Heart right ventricle (tissue), 16 donors: ENCODE results near the gene ZNF219. TPM values are rescaled to one million over a fixed set of nuclear protein-coding genes. Genes with fewer than 3 reads are reported as not detected.

Experiments
- ATAC-seq, 8 donors: fragments of 200-7000 bp; cut with Tn5 transposase; one replicate each; pipeline ENCODE4 v1.9.1; 2020; ENCODE audit warnings: mild to moderate bottlenecking in 8 of 8, moderate library complexity in 8 of 8, moderate number of reproducible peaks in 1 of 8
- DNase-seq, 2 donors: peaks; one replicate each; pipeline ENCODE4 v3.0.0-alpha.2; 2020
- H3K27ac ChIP-seq, 10 donors: fragments of 200-600 bp; sonication (generic) in 2 of 10; one replicate each; pipeline versions ENCODE4 v1.5.0 to v1.8.0; 2020 to 2022; ENCODE audit warnings: mild to moderate bottlenecking in 3 of 10
- H3K27me3 ChIP-seq, 7 donors: fragments of 200-600 bp; one replicate each; pipeline ENCODE4 v1.8.0; 2021 to 2022; ENCODE audit warnings: mild to moderate bottlenecking in 2 of 7
- H3K36me3 ChIP-seq, 9 donors: fragments of 200-600 bp; sonication (generic) in 1 of 9; one replicate each; pipeline versions ENCODE4 v1.5.0 to v1.8.0; 2020 to 2022; ENCODE audit warnings: mild to moderate bottlenecking in 2 of 9
- H3K4me1 ChIP-seq, 9 donors: fragments of 200-600 bp; sonication (generic) in 1 of 9; one replicate each; pipeline versions ENCODE4 v1.5.0 to v1.8.0; 2020 to 2022; ENCODE audit warnings: mild to moderate bottlenecking in 4 of 9
- H3K4me3 ChIP-seq, 10 donors: fragments of 200-600 bp; sonication (generic) in 2 of 10; one replicate each; pipeline versions ENCODE4 v1.5.0 to v1.8.0; 2020 to 2022; ENCODE audit warnings: mild to moderate bottlenecking in 7 of 10, moderate library complexity in 2 of 10
- H3K9me3 ChIP-seq, 11 donors: fragments of 200-600 bp in 10 of 11; sonication (generic) in 2 of 11; one replicate each; pipeline versions ENCODE4 v1.5.0 to v1.8.0; 2013 to 2022; ENCODE audit warnings: mild to moderate bottlenecking in 2 of 11, control low read depth in 1 of 11, moderate library complexity in 1 of 11
- WGBS, 2 donors: extraction: QIAGEN DNeasy Blood & Tissue Kit; methylation state at CpG; one replicate each; pipeline ENCODE4 v1.1.7; 2013; ENCODE audit warnings: inconsistent platforms in 1 of 2; 5-methylcytosine and 5-hydroxymethylcytosine counted together
- intact Hi-C, 10 donors: fragments of 100-400 bp; cut with DNase I; formaldehyde crosslinking; loops; one replicate each; pipeline versions ENCODE4 v1.11.1 to v1.14.2; 2022
- polyA plus RNA-seq, 2 donors: library from polyadenylated mRNA; stranded (reverse); fragments of 200-250 nt; gene quantifications; one replicate each; pipeline ENCODE4 v1.2.3, GENCODE V29; 2013
- total RNA-seq, 10 donors: library from RNA; stranded (reverse); fragmentation: NEBNext Ultra II Directional in 3 of 10; extraction: Animal tissue kit (Norgen Biotek cat#: 25700) in 3 of 10; gene quantifications; one replicate each; pipeline versions ENCODE4 v1.2.1 to v1.2.4, GENCODE V29; 2021 to 2023
- TF ChIP-seq, protein P1 (sequence below), 9 donors: fragments of 200-600 bp; sonication (generic) in 2 of 9; IDR thresholded peaks; one replicate each; pipeline versions ENCODE4 v1.5.0 to v1.8.0; 2021 to 2022; ENCODE audit warnings: antibody characterized with exemption in 9 of 9, mild to moderate bottlenecking in 5 of 9, moderate library complexity in 1 of 9
- donor health status: Arrhythmogenic right ventricular cardiomyopathy.
- donor health status: ischemic (EF 13 %, LVEDD 7.1; RV severe dilation, severe dysfunction).
- donor health status: healthy with polysubstance abuse.
- donor health status: DM: no; HTN: yes; CAD: no.
- donor health status: DM: no; HTN: no; CAD: no.
- donor health status: ischemic (EF 25% LVEDD 6.9; RV normal size, moderate dysfunction).
- donor health status: ischemic (EF 25% LVEDD 5.7; RV mildly dilated, moderate dysfunction).
- donor health status: healthy.
- donor health status: DM: yes; HTN: yes; CAD: no.
- donor health status: Ischemic cardiomyopathy.
- donor health status: ischemic (EF 35%, LVEDD 5.7; RV mildly dilated, moderate dysfunction).
- donor health status: nonischemic (EF 11% LVEDD 7.7; RV severe dilation, severe dysfunction).
- donor health status: DM: yes; HTN: yes; CAD: no.
- donor health status: PGD.
- donor health status: ischemic (EF 29% LVEDD 5.4; RV normal size, mild dysfunction).
- donor health status: nonischemic (EF 23%, LVEDD 6.1; RV moderate dilation, normal function).

Gene ZNF219
- total and polyA plus RNA-seq, 12 donors: 22.1 to 58.4 (median 34.6) TPM

DNA sequence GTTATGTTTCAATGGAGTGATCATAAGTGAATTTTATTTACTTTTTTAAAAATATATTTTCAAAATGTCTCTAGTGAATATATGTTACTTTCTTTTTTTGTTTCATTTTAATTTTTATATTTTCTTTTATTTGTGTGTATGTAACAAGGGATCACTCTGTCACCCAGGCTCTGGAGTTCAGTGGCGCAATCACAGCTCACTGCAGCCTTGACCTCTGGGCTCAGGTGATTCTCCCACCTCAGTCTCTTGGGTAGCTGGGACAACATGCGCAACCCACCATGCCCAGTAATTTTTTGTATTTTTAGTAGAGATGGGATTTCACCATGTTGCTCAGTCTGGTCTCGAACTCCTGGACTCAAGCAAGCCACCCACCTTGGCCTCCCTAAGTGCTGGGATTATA lies 20.5 kb upstream of the ZNF219 start:
- ATAC-seq (no peak), DNase-seq (no peak)
- no peaks in the 10 kb centered on the region for H3K4me1 ChIP-seq
- H3K4me3 ChIP-seq: no peak overlapping the region
- TF ChIP-seq, protein P1, sequence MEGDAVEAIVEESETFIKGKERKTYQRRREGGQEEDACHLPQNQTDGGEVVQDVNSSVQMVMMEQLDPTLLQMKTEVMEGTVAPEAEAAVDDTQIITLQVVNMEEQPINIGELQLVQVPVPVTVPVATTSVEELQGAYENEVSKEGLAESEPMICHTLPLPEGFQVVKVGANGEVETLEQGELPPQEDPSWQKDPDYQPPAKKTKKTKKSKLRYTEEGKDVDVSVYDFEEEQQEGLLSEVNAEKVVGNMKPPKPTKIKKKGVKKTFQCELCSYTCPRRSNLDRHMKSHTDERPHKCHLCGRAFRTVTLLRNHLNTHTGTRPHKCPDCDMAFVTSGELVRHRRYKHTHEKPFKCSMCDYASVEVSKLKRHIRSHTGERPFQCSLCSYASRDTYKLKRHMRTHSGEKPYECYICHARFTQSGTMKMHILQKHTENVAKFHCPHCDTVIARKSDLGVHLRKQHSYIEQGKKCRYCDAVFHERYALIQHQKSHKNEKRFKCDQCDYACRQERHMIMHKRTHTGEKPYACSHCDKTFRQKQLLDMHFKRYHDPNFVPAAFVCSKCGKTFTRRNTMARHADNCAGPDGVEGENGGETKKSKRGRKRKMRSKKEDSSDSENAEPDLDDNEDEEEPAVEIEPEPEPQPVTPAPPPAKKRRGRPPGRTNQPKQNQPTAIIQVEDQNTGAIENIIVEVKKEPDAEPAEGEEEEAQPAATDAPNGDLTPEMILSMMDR (IDR thresholded peaks at IDR 0.05): no peak
- peaks cover 0 to 13% (median 6%) of the 10 kb centered on the region in 7 donors for H3K27me3 ChIP-seq
- H3K9me3 ChIP-seq: no peaks in the 10 kb centered on the region
- intact Hi-C loops: loop anchor here in 1 of 10 donors (10.0 kb wide), 1 partner anchor 264 kb away; no protein-coding TSS in a partner anchor
- H3K27ac ChIP-seq: no peak overlapping the region
- no peaks in the 10 kb centered on the region for H3K36me3 ChIP-seq
- 93 to 95% methylated on average over 3 of the region's 3 CpGs for WGBS, 2 donors

DNA sequence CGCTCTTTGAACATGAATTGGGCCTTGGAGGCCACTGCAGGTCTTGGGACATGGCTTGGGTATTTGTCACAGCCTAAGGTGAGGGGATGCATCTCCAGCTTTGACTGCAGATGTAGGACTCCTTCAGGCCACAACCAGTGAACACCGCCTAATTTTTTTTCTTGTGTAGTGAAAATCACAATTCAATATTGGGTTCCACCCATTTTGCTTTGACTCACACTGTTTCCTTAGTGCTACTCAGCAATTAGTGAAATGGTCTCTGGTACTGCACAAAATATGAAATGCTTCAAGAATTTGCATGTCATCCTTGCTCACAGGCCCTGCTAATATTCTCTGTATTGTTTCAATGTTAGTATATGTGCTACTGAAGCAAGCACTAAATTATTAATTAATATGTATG lies 14.9 kb upstream of the ZNF219 start:
- H3K27me3 ChIP-seq: peaks cover 0 to 2% (median 0%) of the 10 kb centered on the region in 7 donors
- ATAC-seq (no peak), DNase-seq (no peak)
- no peaks in the 10 kb centered on the region for H3K9me3 ChIP-seq
- H3K4me3 ChIP-seq: no peak overlapping the region
- intact Hi-C loops: loop anchor here in 1 of 10 donors (10.0 kb wide), 1 partner anchor 259 kb away; no protein-coding TSS in a partner anchor
- 94 to 99% methylated on average over 2 of the region's 2 CpGs for WGBS, 2 donors
- TF ChIP-seq, protein P1 (IDR thresholded peaks at IDR 0.05): no peak
- H3K4me1 ChIP-seq: no peaks in the 10 kb centered on the region
- H3K27ac ChIP-seq: no peak overlapping the region
- no peaks in the 10 kb centered on the region for H3K36me3 ChIP-seq

DNA sequence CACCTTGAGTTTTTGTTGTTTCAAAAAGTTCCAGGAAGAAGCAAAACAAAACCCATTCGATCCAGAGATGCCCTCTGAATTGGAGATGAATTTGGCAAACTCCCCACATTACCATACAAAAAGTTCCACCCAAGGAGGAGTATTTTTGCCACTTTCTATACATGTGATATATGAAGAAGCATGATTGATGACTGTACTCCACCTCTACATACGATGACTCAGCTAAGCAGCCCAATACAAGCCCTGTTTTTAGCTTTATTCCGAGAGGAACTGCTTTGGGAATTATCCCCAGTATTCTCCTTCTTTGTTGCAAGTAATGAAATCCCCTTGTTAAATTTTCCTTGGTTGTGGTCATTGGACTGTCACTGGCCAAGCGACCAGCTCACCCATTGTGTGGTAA lies 13.8 kb upstream of the ZNF219 start:
- H3K4me1 ChIP-seq: peaks cover 0 to 7% (median 0%) of the 10 kb centered on the region in 9 donors
- intact Hi-C loops: loop anchor here in 1 of 10 donors (10.0 kb wide), 1 partner anchor 257 kb away; no protein-coding TSS in a partner anchor
- no peaks in the 10 kb centered on the region for H3K9me3 ChIP-seq
- 86 to 91% methylated on average over 4 of the region's 4 CpGs for WGBS, 2 donors
- TF ChIP-seq, protein P1 (IDR thresholded peaks at IDR 0.05): no peak
- no peaks in the 10 kb centered on the region for H3K36me3 ChIP-seq
- no peaks in the 10 kb centered on the region for H3K27me3 ChIP-seq
- DNase-seq (no peak), ATAC-seq (no peak)
- H3K4me3 ChIP-seq: no peak overlapping the region
- H3K27ac ChIP-seq: no peak overlapping the region

DNA sequence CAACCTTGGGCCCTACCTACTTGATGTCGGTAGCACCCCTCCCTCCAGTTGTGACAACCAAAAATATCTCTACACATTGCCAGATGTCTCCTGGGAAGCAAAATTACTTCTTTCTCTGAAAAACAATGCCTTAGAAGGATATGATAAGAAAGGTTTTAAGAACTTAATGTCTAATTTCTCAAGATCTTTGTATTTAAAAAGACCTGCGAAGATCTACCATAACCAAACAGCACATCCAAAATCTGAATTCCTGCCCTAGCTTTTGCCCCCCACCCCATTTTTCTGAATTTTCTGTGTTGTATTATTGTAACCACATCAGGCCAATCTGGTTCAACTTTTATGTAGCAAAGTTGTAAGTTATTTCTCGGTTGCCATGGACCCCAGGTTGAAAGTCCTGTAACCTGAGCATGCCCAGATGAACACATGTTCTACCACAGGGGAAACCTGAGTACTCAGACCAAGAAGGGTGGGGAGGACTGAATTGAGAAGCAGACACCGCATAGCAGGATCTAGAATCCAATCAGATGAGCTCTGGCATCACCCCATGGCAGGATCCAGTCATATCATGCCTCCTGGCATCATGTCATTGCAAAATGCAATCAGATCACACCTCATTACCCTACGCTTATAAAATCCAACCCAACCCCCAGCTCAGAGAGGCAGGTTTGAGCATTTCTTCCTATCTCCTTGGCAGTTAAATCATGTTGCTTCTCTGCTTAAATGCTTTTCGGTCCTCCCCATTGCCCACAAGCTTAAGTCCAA lies 11.1 kb upstream of the ZNF219 start:
- Histone ChIP-seq H3K4me3 (no peak overlapping the region), H3K9me3 (no peaks in the 10 kb centered on the region), H3K36me3 (no peaks in the 10 kb centered on the region), H3K4me1 (peaks cover 3 to 34% (median 22%) of the 10 kb centered on the region in 9 donors), H3K27ac (no peak overlapping the region), H3K27me3 (no peaks in the 10 kb centered on the region)
- DNase-seq (no peak), ATAC-seq (no peak)
- TF ChIP-seq, protein P1 (IDR thresholded peaks at IDR 0.05): no peak
- intact Hi-C loops: loop anchor here in 9 of 10 donors (5.0 to 10.0 kb wide), 5 partner anchors 42 to 425 kb away; partner anchors contain the start of genes ANG (in 2 of the 9) and RNASE4 (in 2 of the 9)
- WGBS, 2 donors: 86 to 88% methylated on average over 6 of the region's 6 CpGs
